ENCODE data around the gene CCDC107. TPM values are rescaled to one million over a fixed set of nuclear protein-coding genes. Genes with fewer than 3 reads are reported as not detected.

The CCDC107 gene
- total RNA-seq, 8 experiments from 2014 or later: 4.3 to 26.4 (median 18.8) TPM

- no peak for ATAC-seq (replicated peaks in 6 of 8)
Measured at GRCh38 chr9:35708146-35708545, 50.1 kb downstream of the CCDC107 start.

GRCh38 chr9:35710818-35711500 lies 52.9 kb downstream of the CCDC107 start:
- H3K4me1 ChIP-seq (replicated peaks in 1 of 2): no peaks in the 10 kb centered on the region
- H3K4me3 ChIP-seq: no peak overlapping the region
- in situ Hi-C loops (cut with MboI; ENCODE audit: low pct_unique_long_range_greater_than_20kb in 2 of 9, low sequenced_read_pairs in 9 of 9, unreplicated experiment in 9 of 9): no loop called here
- no peak for ATAC-seq (replicated peaks in 6 of 8)
- WGBS, 10 experiments: 70 to 100% (median 95%) methylated on average over 1 to 3 of the region's 7 CpGs; no CpG with 5 or more reads in 1 of the 10 experiments
- no peak overlapping the region for H3K27ac ChIP-seq

More at GRCh38 chr9:35708146-35708545, 50.1 kb downstream of the CCDC107 start:
- no peak overlapping the region for H3K4me3 ChIP-seq
- no peaks in the 10 kb centered on the region for H3K4me1 ChIP-seq (replicated peaks in 1 of 2)
- no peak overlapping the region for H3K27ac ChIP-seq
- in situ Hi-C loops (cut with MboI; ENCODE audit: low pct_unique_long_range_greater_than_20kb in 2 of 9, low sequenced_read_pairs in 9 of 9, unreplicated experiment in 9 of 9): no loop called here
- WGBS, 10 experiments: 67 to 100% (median 92%) methylated on average over 1 to 4 of the region's 4 CpGs; no CpG with 5 or more reads in 7 of the 10 experiments

Other genes starting within 250 kb of the CCDC107 start
- gene RUSC2, start 168.2 kb upstream of the CCDC107 start, total RNA-seq: 10 to 100 TPM; 12.7 to 42.1 (median 34.3) TPM
- gene TESK1, start 53.0 kb upstream of the CCDC107 start, total RNA-seq: 10 to 100 TPM; 15.9 to 30.6 (median 23.0) TPM
- 1 to 10 TPM in 5 of 8 experiments, under 1 TPM in 3; 0.50 to 3.8 (median 1.3) TPM for gene CD72, start 39.9 kb upstream of the CCDC107 start, total RNA-seq
- gene SIT1, start 7.4 kb upstream of the CCDC107 start, total RNA-seq: under 1 TPM in 3 of 8 experiments, not detected in 5; 0.36 to 0.62 (median 0.46) TPM
- over 10,000 TPM; 12,611 to 65,418 (median 21,607) TPM for gene RMRP, start 273 bp upstream of the CCDC107 start, total RNA-seq
- 1 to 10 TPM in 6 of 8 experiments, under 1 TPM in 2; 0.41 to 7.2 (median 3.0) TPM for gene ARHGEF39, start 6.9 kb downstream of the CCDC107 start, total RNA-seq
- 1 to 10 TPM in 1 of 8 experiments, under 1 TPM in 2, not detected in 5; 0.60 to 1.8 (median 0.87) TPM for gene CA9, start 15.6 kb downstream of the CCDC107 start, total RNA-seq
- gene TPM2, start 31.6 kb downstream of the CCDC107 start, total RNA-seq: 100 to 1,000 TPM in 2 of 8 experiments, 10 to 100 TPM in 3, 1 to 10 TPM in 3; 6.1 to 470 (median 68.3) TPM
- gene TLN1, start 73.9 kb downstream of the CCDC107 start, total RNA-seq: 100 to 1,000 TPM in 1 of 8 experiments, 10 to 100 TPM in 6, 1 to 10 TPM in 1; 6.9 to 138 (median 44.6) TPM
- gene CREB3, start 74.4 kb downstream of the CCDC107 start, total RNA-seq: 10 to 100 TPM; 24.7 to 77.7 (median 56.2) TPM
- gene GBA2, start 90.9 kb downstream of the CCDC107 start, total RNA-seq: 100 to 1,000 TPM in 1 of 8 experiments, 10 to 100 TPM in 7; 24.5 to 128 (median 53.7) TPM
- 10 to 100 TPM; 11.0 to 31.0 (median 14.4) TPM for gene RGP1, start 91.0 kb downstream of the CCDC107 start, total RNA-seq
- gene MSMP, start 96.0 kb downstream of the CCDC107 start, total RNA-seq: not detected
- 10 to 100 TPM in 5 of 8 experiments, 1 to 10 TPM in 3; 5.5 to 37.8 (median 14.6) TPM for gene NPR2, start 133.3 kb downstream of the CCDC107 start, total RNA-seq
- gene SPAG8, start 154.0 kb downstream of the CCDC107 start, total RNA-seq: 10 to 100 TPM in 1 of 8 experiments, 1 to 10 TPM in 6, under 1 TPM in 1; 0.31 to 21.9 (median 2.4) TPM
- gene HINT2, start 156.8 kb downstream of the CCDC107 start, total RNA-seq: 10 to 100 TPM; 30.5 to 62.8 (median 42.9) TPM
- gene FAM221B, start 170.4 kb downstream of the CCDC107 start, total RNA-seq: under 1 TPM; 0.07 to 0.76 (median 0.25) TPM
- gene TMEM8B, start 170.9 kb downstream of the CCDC107 start, total RNA-seq: 10 to 100 TPM in 5 of 8 experiments, 1 to 10 TPM in 3; 2.4 to 17.0 (median 13.2) TPM
- gene OR13J1, start 212.1 kb downstream of the CCDC107 start, total RNA-seq: under 1 TPM in 4 of 8 experiments, not detected in 4; 0.27 to 0.97 (median 0.40) TPM
- 1 to 10 TPM in 4 of 8 experiments, under 1 TPM in 3, not detected in 1; 0.27 to 1.8 (median 1.0) TPM for gene HRCT1, start 247.9 kb downstream of the CCDC107 start, total RNA-seq

Measured in motor neuron (in vitro differentiated cells).